GM19043 (cell line): ENCODE results near the gene THSD7B.

Experiments used
- ATAC-seq: cut with Tn5 transposase; IDR thresholded peaks from one replicate; pipeline ENCODE4 v1.9.1; 2021; ENCODE audit warnings: low read depth; ENCODE audit not compliant: unreplicated experiment

THSD7B gene

GRCh38 chr2:137185378-137186078, 420.2 kb downstream of the THSD7B start:
- ATAC-seq = no peak

- ATAC-seq = no peak
Observed at GRCh38 chr2:137187216-137187615, 421.9 kb downstream of the THSD7B start.

GRCh38 chr2:137190411-137191195, 425.3 kb downstream of the THSD7B start:
- no peak for ATAC-seq

GRCh38 chr2:137192366-137193310, 427.3 kb downstream of the THSD7B start:
- ATAC-seq = no peak

- no peak for ATAC-seq
Observed at GRCh38 chr2:137193401-137193800, 428.1 kb downstream of the THSD7B start.

- no peak for ATAC-seq
Observed at GRCh38 chr2:137194111-137194510, 428.8 kb downstream of the THSD7B start.

GRCh38 chr2:137199751-137200150, 434.4 kb downstream of the THSD7B start:
- no peak for ATAC-seq

GRCh38 chr2:137202318-137202717, 437.0 kb downstream of the THSD7B start:
- ATAC-seq = no peak

GRCh38 chr2:137205324-137205723, 440.0 kb downstream of the THSD7B start:
- ATAC-seq = no peak

- ATAC-seq = no peak
Observed at GRCh38 chr2:137206069-137206468, 440.7 kb downstream of the THSD7B start.

- no peak for ATAC-seq
Observed at GRCh38 chr2:137207030-137207429, 441.7 kb downstream of the THSD7B start.

GRCh38 chr2:137208431-137208891, 443.1 kb downstream of the THSD7B start:
- no peak for ATAC-seq

GRCh38 chr2:137210039-137210438, 444.7 kb downstream of the THSD7B start:
- no peak for ATAC-seq

- ATAC-seq = no peak
Observed at GRCh38 chr2:137211761-137212160, 446.4 kb downstream of the THSD7B start.

- ATAC-seq = no peak
Observed at GRCh38 chr2:137220438-137220993, 455.2 kb downstream of the THSD7B start.

GRCh38 chr2:137221797-137222492, 456.6 kb downstream of the THSD7B start:
- ATAC-seq = peak; percentile 64

GRCh38 chr2:137223722-137224121, 458.4 kb downstream of the THSD7B start:
- no peak for ATAC-seq

GRCh38 chr2:137228566-137228965, 463.2 kb downstream of the THSD7B start:
- no peak for ATAC-seq

GRCh38 chr2:137229834-137230233, 464.5 kb downstream of the THSD7B start:
- ATAC-seq = no peak

- no peak for ATAC-seq
Observed at GRCh38 chr2:137231628-137232027, 466.3 kb downstream of the THSD7B start.
